Measurements from ENCODE around the gene MNX1.

The MNX1 gene

DNA sequence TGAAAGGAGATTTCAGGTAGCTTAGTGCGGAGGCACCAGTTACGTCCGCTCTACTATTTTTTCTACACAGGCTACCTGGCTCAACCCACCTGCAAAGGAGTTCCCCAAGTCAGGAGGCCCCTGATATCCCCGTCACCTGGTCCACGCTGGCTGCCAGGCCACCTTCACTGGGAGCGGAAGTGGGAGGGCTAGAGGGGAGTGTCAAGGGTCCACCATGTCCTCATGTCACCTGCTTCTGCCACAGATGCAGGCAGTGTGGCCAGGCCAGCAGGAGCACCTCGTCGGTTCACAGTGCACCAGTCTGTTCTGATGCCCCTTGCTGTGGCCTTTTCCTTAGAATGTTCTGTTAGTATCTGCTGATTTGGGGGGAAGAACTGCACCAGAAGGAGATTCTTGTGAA lies 44.1 kb downstream of the MNX1 start:
- no peak for DNase-seq

DNA sequence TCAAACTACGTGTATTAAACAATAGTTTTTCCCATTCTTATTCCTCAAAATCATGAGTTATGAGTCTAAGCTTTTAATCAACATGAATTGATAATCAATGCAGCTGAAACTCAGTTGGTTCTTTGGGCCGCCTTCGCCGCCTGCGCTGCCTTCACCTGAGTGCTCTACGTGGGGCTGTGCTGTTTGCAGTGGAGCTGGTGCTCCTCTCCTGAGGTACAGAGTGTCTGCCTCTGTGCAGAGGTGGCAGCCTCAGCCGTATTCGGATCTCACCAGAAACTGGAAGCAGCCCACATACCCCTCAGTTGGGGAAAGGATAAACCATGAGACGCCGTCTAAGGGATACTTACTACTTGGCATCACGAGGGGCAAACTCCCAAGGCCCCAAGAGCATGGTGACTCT lies 45.5 kb downstream of the MNX1 start:
- DNase-seq, result no peak

DNA sequence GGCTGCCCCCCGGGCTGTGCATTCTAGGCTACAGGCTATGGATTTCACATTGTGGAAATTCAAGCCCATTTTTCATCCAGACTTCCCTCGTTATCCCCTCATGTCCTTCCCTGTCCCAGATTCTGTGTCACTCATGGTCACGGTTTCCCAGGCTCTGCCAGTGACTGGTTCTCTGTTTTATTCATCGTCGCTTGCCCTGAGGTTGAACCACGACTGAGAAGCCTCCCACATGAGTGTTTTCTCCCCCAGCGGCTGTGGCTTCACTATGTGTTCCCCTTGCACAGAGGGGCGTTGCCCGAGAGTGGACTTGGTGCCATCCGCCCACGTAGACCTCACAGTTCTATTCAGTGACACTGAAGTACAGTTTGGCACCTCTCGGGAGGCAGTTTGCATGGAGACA lies 47.0 kb downstream of the MNX1 start:
- no peak for DNase-seq

DNA sequence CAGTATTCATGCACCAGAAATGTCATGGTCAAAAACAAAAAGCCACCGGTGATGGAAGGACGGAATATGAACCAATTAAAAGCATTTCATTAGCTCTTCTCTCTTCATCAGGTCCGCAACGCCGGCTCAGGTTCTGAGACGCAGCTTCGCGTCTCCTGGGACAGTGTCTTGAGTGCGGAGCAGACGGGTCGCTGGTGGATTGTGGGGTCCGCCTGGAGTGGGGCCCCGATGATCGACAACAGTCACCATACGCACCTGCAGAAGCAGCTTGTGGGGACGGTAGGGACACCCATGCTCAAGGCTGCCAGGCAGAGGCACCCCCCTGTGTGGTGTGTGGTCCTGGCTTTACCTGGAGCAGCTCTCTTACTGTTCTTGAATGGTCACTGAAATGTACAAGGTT lies 47.6 kb downstream of the MNX1 start:
- no peak for DNase-seq

DNA sequence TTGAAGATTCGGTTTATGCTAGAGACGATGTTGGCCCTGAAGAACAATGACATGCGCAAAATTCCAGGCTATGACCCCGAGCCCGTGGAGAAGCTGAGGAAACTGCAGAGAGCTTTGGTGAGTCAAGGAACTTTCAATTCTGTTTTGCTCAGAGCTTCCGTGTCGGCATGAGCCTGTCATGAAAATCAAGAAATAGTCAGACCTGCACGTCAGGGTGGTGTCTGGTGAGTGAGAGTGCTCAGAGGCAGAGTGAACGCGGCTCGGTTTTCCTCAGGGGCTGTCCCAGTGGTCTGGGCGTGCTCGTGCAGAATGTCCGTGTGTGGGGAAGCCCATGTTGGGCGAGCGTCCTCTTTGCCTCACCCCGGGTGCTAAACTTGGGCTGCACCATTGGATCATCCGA lies 48.3 kb downstream of the MNX1 start:
- no peak for DNase-seq

DNA sequence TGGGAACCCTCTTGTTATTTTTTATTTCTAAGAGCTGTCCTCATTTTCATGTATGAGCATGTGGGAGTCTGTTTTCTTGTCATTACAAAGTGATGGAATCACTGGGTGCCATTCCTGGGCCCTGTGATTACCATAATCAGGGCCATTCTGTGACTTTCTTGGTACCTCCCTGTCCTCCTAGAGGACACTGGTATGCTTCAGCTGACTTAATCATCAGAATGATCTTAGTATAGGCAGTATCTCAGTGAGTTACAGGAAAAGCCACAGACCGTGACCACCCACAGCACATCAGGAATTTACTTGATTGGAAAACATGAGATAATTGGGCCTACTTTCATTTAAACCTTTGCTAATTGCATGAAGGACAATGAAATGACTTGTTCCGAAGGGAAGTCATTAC lies 53.7 kb downstream of the MNX1 start:
- no peak for DNase-seq

DNA sequence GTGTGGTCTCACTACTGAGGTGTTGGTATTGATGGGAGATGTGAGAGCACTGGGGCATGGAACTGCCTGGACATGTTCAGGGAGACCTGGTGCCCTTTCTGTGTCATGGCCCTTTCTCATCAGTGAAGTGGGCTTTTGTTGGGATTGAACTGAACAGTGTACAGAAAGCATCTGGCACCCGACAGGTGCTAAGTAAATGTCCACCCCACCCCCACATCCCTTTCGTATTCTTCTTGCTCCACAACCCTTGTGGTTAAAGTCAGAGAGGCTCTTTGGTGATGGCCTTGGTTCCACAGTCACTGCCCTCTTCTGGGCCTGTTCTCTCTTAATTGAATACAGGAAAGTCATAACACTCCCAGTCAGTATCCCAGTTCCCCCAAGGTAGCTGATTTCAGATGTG lies 55.5 kb downstream of the MNX1 start:
- no peak for DNase-seq

All from NCI-H1092 (cell line).